Measurements from ENCODE around the gene AP3S1. TPM values are rescaled to one million over a fixed set of nuclear protein-coding genes. Genes with fewer than 3 reads are reported as not detected.

Gene AP3S1
- total and polyA plus RNA-seq, 8 donors = 6.4 to 107 (median 57.3) TPM

DNA sequence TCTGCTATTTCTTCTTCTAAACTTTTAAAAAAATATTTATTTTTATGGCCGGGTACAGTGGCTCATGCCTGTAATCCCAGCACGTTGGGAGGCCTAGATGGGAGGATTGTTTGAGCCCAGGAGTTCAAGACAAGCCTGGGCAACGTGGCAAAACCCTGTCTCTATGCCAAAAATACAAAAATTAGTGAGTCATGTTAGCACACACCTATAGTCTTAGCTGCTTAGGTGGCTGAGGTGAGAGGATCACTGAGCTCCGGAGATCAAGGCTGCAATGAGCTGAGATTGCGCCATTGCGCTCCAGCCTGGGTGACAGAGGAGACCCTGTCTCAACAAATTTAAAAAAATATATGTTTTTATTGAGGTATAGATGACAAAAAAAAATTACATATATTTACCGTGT lies 5.6 kb downstream of the AP3S1 start:
- Histone ChIP-seq H3K27me3 (no peaks in the 10 kb centered on the region), H3K9me3 (no peaks in the 10 kb centered on the region), H3K4me3 (no peak overlapping the region), H3K4me1 (peaks cover 32 to 85% (median 53%) of the 10 kb centered on the region in 4 donors), H3K36me3 (no peaks in the 10 kb centered on the region), H3K27ac (no peak overlapping the region)
- TF ChIP-seq POLR2A (IDR thresholded peaks at IDR 0.05) = no peak
- TF ChIP-seq, protein P1, sequence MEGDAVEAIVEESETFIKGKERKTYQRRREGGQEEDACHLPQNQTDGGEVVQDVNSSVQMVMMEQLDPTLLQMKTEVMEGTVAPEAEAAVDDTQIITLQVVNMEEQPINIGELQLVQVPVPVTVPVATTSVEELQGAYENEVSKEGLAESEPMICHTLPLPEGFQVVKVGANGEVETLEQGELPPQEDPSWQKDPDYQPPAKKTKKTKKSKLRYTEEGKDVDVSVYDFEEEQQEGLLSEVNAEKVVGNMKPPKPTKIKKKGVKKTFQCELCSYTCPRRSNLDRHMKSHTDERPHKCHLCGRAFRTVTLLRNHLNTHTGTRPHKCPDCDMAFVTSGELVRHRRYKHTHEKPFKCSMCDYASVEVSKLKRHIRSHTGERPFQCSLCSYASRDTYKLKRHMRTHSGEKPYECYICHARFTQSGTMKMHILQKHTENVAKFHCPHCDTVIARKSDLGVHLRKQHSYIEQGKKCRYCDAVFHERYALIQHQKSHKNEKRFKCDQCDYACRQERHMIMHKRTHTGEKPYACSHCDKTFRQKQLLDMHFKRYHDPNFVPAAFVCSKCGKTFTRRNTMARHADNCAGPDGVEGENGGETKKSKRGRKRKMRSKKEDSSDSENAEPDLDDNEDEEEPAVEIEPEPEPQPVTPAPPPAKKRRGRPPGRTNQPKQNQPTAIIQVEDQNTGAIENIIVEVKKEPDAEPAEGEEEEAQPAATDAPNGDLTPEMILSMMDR (IDR thresholded peaks at IDR 0.05) = no peak
- TF ChIP-seq EP300 (IDR thresholded peaks at IDR 0.05) = no peak
- no peak for TF ChIP-seq POLR2AphosphoS5 (IDR thresholded peaks at IDR 0.05)
- intact Hi-C loops (cut with DNase I; ENCODE audit: low total_unique reads) = no loop called here
- no peak for DNase-seq
- WGBS, 5 donors = 76 to 81% (median 80%) methylated on average over 7 of the region's 7 CpGs

DNA sequence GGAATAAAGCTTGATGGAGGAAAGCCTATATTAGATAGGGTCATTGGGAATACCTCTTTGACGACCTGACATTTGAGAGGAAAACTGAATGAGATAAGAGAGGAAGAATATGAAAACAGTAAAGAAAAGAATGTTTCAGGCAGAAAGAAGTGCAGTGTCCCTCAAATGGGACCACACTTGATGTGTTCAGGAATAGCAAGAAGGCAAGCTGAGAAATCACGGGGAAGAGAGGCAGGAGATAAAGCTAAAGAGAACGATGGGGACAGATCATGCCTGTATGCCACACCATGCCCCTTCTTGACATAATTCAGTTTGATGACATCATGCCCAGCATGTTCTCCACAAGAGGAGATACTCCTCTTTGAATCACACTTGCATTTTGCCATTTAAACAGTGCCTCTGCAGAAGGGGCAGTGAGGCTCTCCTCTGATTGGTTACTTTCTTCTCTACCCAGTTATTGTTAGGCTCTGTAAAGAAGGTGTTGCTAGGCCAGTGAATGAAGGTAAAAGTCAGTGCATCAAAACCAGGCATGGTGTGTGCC lies 7.6 kb downstream of the AP3S1 start:
- WGBS, 5 donors = 69 to 90% (median 72%) methylated on average over 3 of the region's 3 CpGs
- Histone ChIP-seq H3K9me3 (no peaks in the 10 kb centered on the region), H3K4me3 (no peak overlapping the region), H3K4me1 (peaks cover 21 to 67% (median 36%) of the 10 kb centered on the region in 4 donors), H3K27me3 (no peaks in the 10 kb centered on the region), H3K27ac (no peak overlapping the region), H3K36me3 (no peaks in the 10 kb centered on the region)
- no peak for TF ChIP-seq EP300 (IDR thresholded peaks at IDR 0.05)
- no peak for TF ChIP-seq POLR2AphosphoS5 (IDR thresholded peaks at IDR 0.05)
- TF ChIP-seq POLR2A (IDR thresholded peaks at IDR 0.05) = no peak
- TF ChIP-seq, protein P1 (IDR thresholded peaks at IDR 0.05) = no peak
- no peak for DNase-seq
- intact Hi-C loops (cut with DNase I; ENCODE audit: low total_unique reads) = no loop called here

- intact Hi-C loops (cut with DNase I; ENCODE audit: low total_unique reads) = no loop called here
- no peaks in the 10 kb centered on the region for H3K36me3 ChIP-seq
- H3K9me3 ChIP-seq = no peaks in the 10 kb centered on the region
- H3K4me3 ChIP-seq = no peak overlapping the region
- no peak overlapping the region for H3K27ac ChIP-seq
- WGBS, 5 donors = 45 to 52% (median 48%) methylated on average over 4 of the region's 4 CpGs
- DNase-seq = peak in 1 of 2 donors; percentile 21
- TF ChIP-seq POLR2A (IDR thresholded peaks at IDR 0.05) (no peak), POLR2AphosphoS5 (IDR thresholded peaks at IDR 0.05) (no peak), EP300 (IDR thresholded peaks at IDR 0.05) (no peak)
- TF ChIP-seq, protein P1 (IDR thresholded peaks at IDR 0.05) = no peak
- no peaks in the 10 kb centered on the region for H3K27me3 ChIP-seq
- H3K4me1 ChIP-seq = peaks cover 9 to 55% (median 27%) of the 10 kb centered on the region in 4 donors
Observed at GRCh38 chr5:115850744-115851416, 9.1 kb downstream of the AP3S1 start.

DNA sequence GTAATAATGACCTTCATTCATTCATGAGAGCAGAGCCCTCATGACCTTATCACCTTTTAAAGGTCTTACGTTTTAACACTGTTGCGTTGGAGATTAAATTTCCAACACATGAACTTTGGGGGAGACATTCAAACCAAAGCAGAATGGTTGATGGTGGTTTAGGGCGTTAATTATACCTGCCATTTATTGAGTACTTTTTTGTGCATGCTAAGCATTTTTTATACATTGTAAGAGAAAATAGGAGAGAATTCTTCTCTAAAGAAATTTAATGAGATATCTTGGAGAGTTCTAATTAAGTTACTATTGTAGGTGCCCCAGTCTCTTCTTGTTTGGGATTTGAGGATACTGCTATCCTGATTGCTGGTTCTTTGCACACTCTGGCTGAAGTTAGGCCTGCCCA lies 12.4 kb downstream of the AP3S1 start:
- H3K27ac ChIP-seq = no peak overlapping the region
- H3K4me1 ChIP-seq = peaks cover 13 to 58% (median 39%) of the 10 kb centered on the region in 4 donors
- DNase-seq = no peak
- intact Hi-C loops (cut with DNase I; ENCODE audit: low total_unique reads) = no loop called here
- 88 to 95% (median 94%) methylated on average over 3 of the region's 3 CpGs for WGBS, 5 donors
- H3K36me3 ChIP-seq = no peaks in the 10 kb centered on the region
- no peaks in the 10 kb centered on the region for H3K9me3 ChIP-seq
- H3K4me3 ChIP-seq = no peak overlapping the region
- no peak for TF ChIP-seq EP300 (IDR thresholded peaks at IDR 0.05)
- TF ChIP-seq, protein P1 (IDR thresholded peaks at IDR 0.05) = no peak
- TF ChIP-seq POLR2AphosphoS5 (IDR thresholded peaks at IDR 0.05) = no peak
- TF ChIP-seq POLR2A (IDR thresholded peaks at IDR 0.05) = no peak
- no peaks in the 10 kb centered on the region for H3K27me3 ChIP-seq

All from stomach (tissue), 9 donors.